ENCODE measurements around the gene DUSP10.

DNA sequence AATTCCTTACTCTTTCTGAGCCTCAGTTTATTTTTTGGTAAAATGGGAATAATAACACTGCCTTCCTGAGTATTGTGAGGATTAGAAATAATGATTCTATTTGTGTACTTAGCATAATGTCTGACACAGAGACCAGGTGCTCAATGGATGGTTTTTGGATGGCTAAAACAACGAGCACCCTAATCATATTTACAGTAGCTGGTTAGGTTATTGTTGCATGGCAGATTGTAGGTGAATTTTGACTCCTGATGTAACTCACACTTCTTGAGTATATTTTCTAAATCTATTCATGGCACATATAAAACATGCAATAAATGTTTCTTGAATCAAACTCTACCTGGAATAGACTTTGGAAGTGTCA lies 11.9 kb upstream of the DUSP10 start:
- TF ChIP-seq, protein P1, sequence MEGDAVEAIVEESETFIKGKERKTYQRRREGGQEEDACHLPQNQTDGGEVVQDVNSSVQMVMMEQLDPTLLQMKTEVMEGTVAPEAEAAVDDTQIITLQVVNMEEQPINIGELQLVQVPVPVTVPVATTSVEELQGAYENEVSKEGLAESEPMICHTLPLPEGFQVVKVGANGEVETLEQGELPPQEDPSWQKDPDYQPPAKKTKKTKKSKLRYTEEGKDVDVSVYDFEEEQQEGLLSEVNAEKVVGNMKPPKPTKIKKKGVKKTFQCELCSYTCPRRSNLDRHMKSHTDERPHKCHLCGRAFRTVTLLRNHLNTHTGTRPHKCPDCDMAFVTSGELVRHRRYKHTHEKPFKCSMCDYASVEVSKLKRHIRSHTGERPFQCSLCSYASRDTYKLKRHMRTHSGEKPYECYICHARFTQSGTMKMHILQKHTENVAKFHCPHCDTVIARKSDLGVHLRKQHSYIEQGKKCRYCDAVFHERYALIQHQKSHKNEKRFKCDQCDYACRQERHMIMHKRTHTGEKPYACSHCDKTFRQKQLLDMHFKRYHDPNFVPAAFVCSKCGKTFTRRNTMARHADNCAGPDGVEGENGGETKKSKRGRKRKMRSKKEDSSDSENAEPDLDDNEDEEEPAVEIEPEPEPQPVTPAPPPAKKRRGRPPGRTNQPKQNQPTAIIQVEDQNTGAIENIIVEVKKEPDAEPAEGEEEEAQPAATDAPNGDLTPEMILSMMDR (IDR thresholded peaks at IDR 0.05): no peak
- TF ChIP-seq POLR2A (IDR thresholded peaks at IDR 0.05): no peak

Measured in prostate gland (tissue), 2 donors.